Measurements from ENCODE around the gene CDC20. TPM values are rescaled to one million over a fixed set of nuclear protein-coding genes. Genes with fewer than 3 reads are reported as not detected.

Gene CDC20
- total and polyA plus RNA-seq, 2 of the 8 experiments (the other 6 are each of a cell fraction or from before 2014, with no cell fraction given): 214 to 221 TPM

GRCh38 chr1:43386676-43387075 lies 27.9 kb downstream of the CDC20 start:
- DNase-seq (ENCODE audit: low read depth in 1 of 2, low spot score in 2 of 2) (no peak), FAIRE-seq (no peak)
- Histone ChIP-seq H3K36me3 (ENCODE audit: control insufficient read depth in 2 of 4, insufficient read depth in 4 of 4, low read length in 3 of 4) (peaks cover 9 to 51% (median 37%) of the 10 kb centered on the region in 4 experiments), H3K56ac (replicated peaks; ENCODE audit: insufficient read length, low read depth, low read length) (no peak overlapping the region), H3K4ac (replicated peaks; ENCODE audit: insufficient read length, low read depth, low read length) (no peak overlapping the region), H3K18ac (ENCODE audit: extremely low read depth, low read length) (no peak overlapping the region), H3K23ac (ENCODE audit: insufficient read length) (no peak overlapping the region), H3K4me2 (ENCODE audit: insufficient read depth in 1 of 2, low read depth in 2 of 2, low read length in 2 of 2) (no peak overlapping the region), H2BK120ac (replicated peaks; ENCODE audit: low read depth, low read length) (no peak overlapping the region), H3K23me2 (ENCODE audit: low read depth, low read length) (peaks cover 3% of the 10 kb centered on the region), H4K91ac (replicated peaks; ENCODE audit: insufficient read length, low read length) (no peak overlapping the region), H3K4me3 (ENCODE audit: extremely low read depth in 1 of 4, insufficient read depth in 2 of 4, low read depth in 3 of 4, low read length in 4 of 4) (no peak overlapping the region), H3K27ac (ENCODE audit: low read depth, low read length) (no peak overlapping the region), H3K4me1 (replicated peaks in 1 of 4; ENCODE audit: control insufficient read depth in 3 of 4, insufficient read depth in 4 of 4, low read length in 3 of 4) (peaks cover 0 to 8% (median 4%) of the 10 kb centered on the region in 4 experiments; a peak in 4 of 7 replicates), H3K14ac (ENCODE audit: insufficient read length) (no peak overlapping the region), H3K9ac (replicated peaks in 1 of 4; ENCODE audit: extremely low read depth in 1 of 4, low read depth in 3 of 4, low read length in 3 of 4) (no peak overlapping the region; a peak in 1 of 7 replicates), H2BK12ac (ENCODE audit: low read depth, low read length) (no peak overlapping the region), H4K8ac (ENCODE audit: extremely low read depth, insufficient read depth, low read length) (no peak overlapping the region), H3K79me1 (ENCODE audit: low read depth, low read length) (peaks cover 2% of the 10 kb centered on the region; the same call in 1 of the 2 replicates), H3K27me3 (replicated peaks in 1 of 4; ENCODE audit: control insufficient read depth in 3 of 4, extremely low read depth in 1 of 4, insufficient read depth in 3 of 4, low read length in 3 of 4) (no peaks in the 10 kb centered on the region), H2BK15ac (ENCODE audit: low read length) (no peak overlapping the region), H3K9me3 (ENCODE audit: insufficient read depth in 2 of 2, low read depth in 1 of 2, low read length in 1 of 2) (no peaks in the 10 kb centered on the region), H3K79me2 (ENCODE audit: control insufficient read depth in 1 of 2, insufficient read depth in 2 of 2, low read length in 2 of 2) (peaks cover 7 to 20% of the 10 kb centered on the region in 2 experiments; a peak in 3 of 4 replicates), H2BK20ac (ENCODE audit: low read length) (no peak overlapping the region), H2AFZ (ENCODE audit: low read length) (no peak overlapping the region), H2BK5ac (ENCODE audit: low read depth, low read length) (no peak overlapping the region), H4K5ac (ENCODE audit: insufficient read length, low read depth, low read length) (no peak overlapping the region), H2AK5ac (ENCODE audit: low read depth, low read length) (no peak overlapping the region), H4K20me1 (replicated peaks in 1 of 2; ENCODE audit: control insufficient read depth in 1 of 2, insufficient read depth in 2 of 2, low read length in 2 of 2) (peaks cover 1 to 4% of the 10 kb centered on the region in 2 experiments)
- WGBS, 2 experiments (ENCODE audit: extremely low coverage in 1 of 2, insufficient coverage in 1 of 2, insufficient read length in 1 of 2, insufficient replicate concordance in 2 of 2, low coverage in 1 of 2, low lambda C conversion rate in 2 of 2, missing lambda C conversion rate in 1 of 2): 98% methylated on average over 6 of the region's 6 CpGs; no CpG with 5 or more reads in 1 of the 2 experiments
- ChIA-PET POLR2A (ENCODE audit: partially characterized antibody) (interaction anchor here (0.8 to 5.2 kb wide), 2 partner anchors 9 to 36 kb away, joined by 3 to 38 read pairs; no protein-coding TSS in a partner anchor), CTCF (ENCODE audit: partially characterized antibody) (interaction anchor here (1.1 to 1.8 kb wide), 2 partner anchors 10 to 150 kb away, joined by 5 read pairs; no protein-coding TSS in a partner anchor)
- no peak for TF ChIP-seq NANOG (IDR thresholded peaks at IDR 0.05; ENCODE audit: insufficient read depth, low read depth, low read length, poor library complexity, severe bottlenecking)
- TF ChIP-seq, protein P1, sequence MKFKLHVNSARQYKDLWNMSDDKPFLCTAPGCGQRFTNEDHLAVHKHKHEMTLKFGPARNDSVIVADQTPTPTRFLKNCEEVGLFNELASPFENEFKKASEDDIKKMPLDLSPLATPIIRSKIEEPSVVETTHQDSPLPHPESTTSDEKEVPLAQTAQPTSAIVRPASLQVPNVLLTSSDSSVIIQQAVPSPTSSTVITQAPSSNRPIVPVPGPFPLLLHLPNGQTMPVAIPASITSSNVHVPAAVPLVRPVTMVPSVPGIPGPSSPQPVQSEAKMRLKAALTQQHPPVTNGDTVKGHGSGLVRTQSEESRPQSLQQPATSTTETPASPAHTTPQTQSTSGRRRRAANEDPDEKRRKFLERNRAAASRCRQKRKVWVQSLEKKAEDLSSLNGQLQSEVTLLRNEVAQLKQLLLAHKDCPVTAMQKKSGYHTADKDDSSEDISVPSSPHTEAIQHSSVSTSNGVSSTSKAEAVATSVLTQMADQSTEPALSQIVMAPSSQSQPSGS (IDR thresholded peaks at IDR 0.05; ENCODE audit: low read length): no peak
- TF ChIP-seq CBX5 (IDR thresholded peaks at IDR 0.05; ENCODE audit: low read depth, low read length): no peak
- TF ChIP-seq SP2 (IDR thresholded peaks at IDR 0.05; ENCODE audit: low read length): no peak
- no peak for TF ChIP-seq SUZ12 (IDR thresholded peaks at IDR 0.05; ENCODE audit: low read length)
- no peak for TF ChIP-seq MAFK (IDR thresholded peaks at IDR 0.05; ENCODE audit: low read depth, low read length)
- no peak for TF ChIP-seq HDAC6 (IDR thresholded peaks at IDR 0.05; ENCODE audit: low read depth, low read length)
- TF ChIP-seq RBBP5 (IDR thresholded peaks at IDR 0.05; ENCODE audit: borderline replicate concordance, low read depth, low read length): no peak
- no peak for TF ChIP-seq POU5F1 (IDR thresholded peaks at IDR 0.05; ENCODE audit: low read depth, low read length)
- TF ChIP-seq RAD21 (IDR thresholded peaks at IDR 0.05 in 1 of 2, conservative IDR thresholded peaks at IDR 0.05 in 1 of 2; ENCODE audit: low read depth in 2 of 2, low read length in 2 of 2): no peak
- TF ChIP-seq TCF12 (IDR thresholded peaks at IDR 0.05; ENCODE audit: low read depth, low read length): no peak

All from H1 (cell line).